ENCODE measurements around the gene GNA14. TPM values are rescaled to one million over a fixed set of nuclear protein-coding genes. Genes with fewer than 3 reads are reported as not detected.

Gene GNA14
- total RNA-seq, 2 experiments from 2014 or later: not detected

- ChIA-PET POLR2A (no interaction called here), CTCF (no interaction called here)
- DNase-seq (no peak), ATAC-seq (ENCODE audit: poor library complexity) (no peak)
- H3K4me1 ChIP-seq (ENCODE audit: insufficient read depth, low read length): peaks cover 8% of the 10 kb centered on the region
- TF ChIP-seq CTCF (IDR thresholded peaks at IDR 0.05): no peak
- peaks cover 0 to 4% of the 10 kb centered on the region in 2 experiments for H3K27me3 ChIP-seq (ENCODE audit: control insufficient read depth in 1 of 2, insufficient read depth in 2 of 2, low read length in 2 of 2)
- Mint-ChIP-seq H3K4me3 (no peak overlapping the region), H3K9me3 (no peaks in the 10 kb centered on the region), H3K4me1 (ENCODE audit: low read depth) (peaks cover 16% of the 10 kb centered on the region), H3K36me3 (ENCODE audit: low read depth) (no peaks in the 10 kb centered on the region), H3K27ac (no peak overlapping the region), H3K27me3 (no peaks in the 10 kb centered on the region)
- intact Hi-C loops (cut with DNase I, micrococcal nuclease): loop anchor here (10.0 kb wide), 2 partner anchors 305 to 765 kb away; no protein-coding TSS in a partner anchor
- H3K36me3 ChIP-seq (ENCODE audit: insufficient read depth, low read length): no peaks in the 10 kb centered on the region
- no peaks in the 10 kb centered on the region for H3K9me3 ChIP-seq (ENCODE audit: control insufficient read depth in 1 of 2, insufficient read depth in 1 of 2, low read length in 2 of 2)
- no peak overlapping the region for H3K4me3 ChIP-seq (ENCODE audit: low read length)
- no peak overlapping the region for H3K27ac ChIP-seq (ENCODE audit: low read depth in 1 of 2, low read length in 2 of 2)
These were observed 198.0 kb downstream of the GNA14 start for GRCh38 chr9:77450085-77450475.

- no peaks in the 10 kb centered on the region for H3K27me3 Mint-ChIP-seq
- H3K36me3 Mint-ChIP-seq (ENCODE audit: low read depth): no peaks in the 10 kb centered on the region
- Histone ChIP-seq H3K36me3 (ENCODE audit: insufficient read depth, low read length) (no peaks in the 10 kb centered on the region), H3K4me3 (ENCODE audit: low read length) (no peak overlapping the region), H3K4me1 (ENCODE audit: insufficient read depth, low read length) (peaks cover 8% of the 10 kb centered on the region), H3K9me3 (ENCODE audit: control insufficient read depth in 1 of 2, insufficient read depth in 1 of 2, low read length in 2 of 2) (no peaks in the 10 kb centered on the region), H3K27ac (ENCODE audit: low read depth in 1 of 2, low read length in 2 of 2) (no peak overlapping the region), H3K27me3 (ENCODE audit: control insufficient read depth in 1 of 2, insufficient read depth in 2 of 2, low read length in 2 of 2) (peaks cover 0 to 4% of the 10 kb centered on the region in 2 experiments)
- H3K4me3 Mint-ChIP-seq: no peak overlapping the region
- no peak overlapping the region for H3K27ac Mint-ChIP-seq
- POLR2A ChIA-PET: no interaction called here
- peaks cover 11% of the 10 kb centered on the region for H3K4me1 Mint-ChIP-seq (ENCODE audit: low read depth)
- no peak for TF ChIP-seq CTCF (IDR thresholded peaks at IDR 0.05)
- CTCF ChIA-PET: no interaction called here
- ATAC-seq (ENCODE audit: poor library complexity) (no peak), DNase-seq (no peak)
- intact Hi-C loops (cut with DNase I, micrococcal nuclease): loop anchor here (10.0 kb wide), 2 partner anchors 305 to 765 kb away; no protein-coding TSS in a partner anchor
- H3K9me3 Mint-ChIP-seq: no peaks in the 10 kb centered on the region
These were observed 198.7 kb downstream of the GNA14 start for GRCh38 chr9:77449240-77450084.

GRCh38 chr9:77447646-77448045, 200.5 kb downstream of the GNA14 start:
- Mint-ChIP-seq H3K27me3 (no peaks in the 10 kb centered on the region), H3K36me3 (ENCODE audit: low read depth) (no peaks in the 10 kb centered on the region), H3K4me1 (ENCODE audit: low read depth) (no peaks in the 10 kb centered on the region), H3K4me3 (no peak overlapping the region), H3K9me3 (no peaks in the 10 kb centered on the region), H3K27ac (no peak overlapping the region)
- Histone ChIP-seq H3K4me1 (ENCODE audit: insufficient read depth, low read length) (no peaks in the 10 kb centered on the region), H3K9me3 (ENCODE audit: control insufficient read depth in 1 of 2, insufficient read depth in 1 of 2, low read length in 2 of 2) (no peaks in the 10 kb centered on the region), H3K27ac (ENCODE audit: low read depth in 1 of 2, low read length in 2 of 2) (no peak overlapping the region), H3K36me3 (ENCODE audit: insufficient read depth, low read length) (no peaks in the 10 kb centered on the region), H3K27me3 (ENCODE audit: control insufficient read depth in 1 of 2, insufficient read depth in 2 of 2, low read length in 2 of 2) (peaks cover 0 to 4% of the 10 kb centered on the region in 2 experiments), H3K4me3 (ENCODE audit: low read length) (no peak overlapping the region)
- intact Hi-C loops (cut with DNase I, micrococcal nuclease): no loop called here
- ChIA-PET CTCF (interaction anchor here (1.1 kb wide), 1 partner anchor 10 kb away, joined by 3 read pairs; no protein-coding TSS in a partner anchor), POLR2A (no interaction called here)
- TF ChIP-seq CTCF (IDR thresholded peaks at IDR 0.05): no peak
- DNase-seq (no peak), ATAC-seq (ENCODE audit: poor library complexity) (no peak)

Data from CD4-positive, alpha-beta T cell (primary cell).